Esophagus muscularis mucosa (tissue), 4 donors: Measurements from ENCODE around the gene MYH1.

Experiments used
- CTCF ChIP-seq, 3 experiments: fragments of 200-600 bp in 2 of 3; fragments of 450-650 bp in 1 of 3; sonication (generic) in 2 of 3; IDR thresholded peaks; one replicate each; pipeline ENCODE4 v1.5.1; 2017 to 2019; ENCODE audit warnings: antibody characterized with exemption in 3 of 3, mild to moderate bottlenecking in 2 of 3, moderate library complexity in 1 of 3
- EP300 ChIP-seq: sonication (generic); formaldehyde crosslinking; IDR thresholded peaks from one replicate; pipeline ENCODE4 v1.6.1; 2017; ENCODE audit warnings: antibody characterized with exemption
- POLR2AphosphoS5 ChIP-seq, 2 donors: sonication (generic); formaldehyde crosslinking; IDR thresholded peaks; one replicate each; pipeline ENCODE4 v1.6.1; 2017; ENCODE audit warnings: antibody characterized with exemption in 2 of 2

DNA sequence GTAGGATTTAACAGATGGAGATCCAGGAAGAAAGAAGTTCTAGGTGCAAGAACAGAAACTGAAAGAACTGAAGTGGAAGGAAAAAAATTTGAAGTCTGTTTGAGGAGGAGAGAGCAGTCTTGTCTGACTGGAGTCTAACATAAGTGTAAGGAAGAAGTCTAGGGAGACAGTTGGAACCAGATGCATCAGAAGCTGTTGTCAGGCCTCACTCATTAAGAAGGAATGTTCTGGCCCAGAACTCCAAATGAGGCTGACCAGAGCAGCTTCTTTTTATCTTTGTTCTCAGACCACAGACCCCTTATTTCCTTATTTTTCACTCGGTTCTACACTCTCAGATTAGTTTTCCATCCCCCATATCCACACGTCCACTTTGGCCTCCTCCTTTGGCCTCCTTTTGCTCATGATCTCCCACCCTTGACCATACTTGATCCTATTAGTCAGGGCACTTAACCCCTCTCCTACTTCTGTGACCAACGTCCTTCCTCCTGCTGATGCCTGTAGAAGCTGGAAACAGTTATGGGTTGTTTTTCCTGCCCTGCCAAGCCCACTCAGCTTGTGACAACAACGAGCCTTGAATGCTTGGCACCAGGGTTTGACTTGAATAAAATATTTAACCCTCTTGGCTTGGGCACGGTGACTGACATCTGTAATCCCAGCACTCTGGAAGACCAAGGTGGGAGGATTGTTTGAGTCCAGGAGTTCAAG, 38.1 kb upstream of the MYH1 start:
- TF ChIP-seq CTCF (IDR thresholded peaks at IDR 0.05) (no peak), EP300 (no peak), POLR2AphosphoS5 (IDR thresholded peaks at IDR 0.05) (no peak)
